Neuronal stem cell (in vitro differentiated cells): Measurements from ENCODE around the gene SUCLG2.

Experiments used
- DNase-seq: peaks from one replicate; pipeline ENCODE4 v3.0.0-alpha.2; 2013; ENCODE audit warnings: low spot score
- H2AFZ ChIP-seq: one replicate; pipeline ENCODE4 v1.6.1; 2013; ENCODE audit warnings: mild to moderate bottlenecking, low read length, inconsistent platforms
- H2AK5ac ChIP-seq: 2 replicates; pipeline ENCODE4 v1.6.1; 2013; ENCODE audit warnings: low read depth, mild to moderate bottlenecking, inconsistent platforms, low read length, moderate library complexity, mixed read lengths
- H2BK120ac ChIP-seq: 2 replicates; pipeline ENCODE4 v1.6.1; 2013; ENCODE audit warnings: low read depth, mild to moderate bottlenecking, inconsistent platforms, low read length, moderate library complexity, mixed read lengths
- H2BK12ac ChIP-seq: one replicate; pipeline ENCODE4 v1.6.1; 2013; ENCODE audit warnings: low read length, inconsistent platforms
- H2BK15ac ChIP-seq: 2 replicates; pipeline ENCODE4 v1.6.1; 2013; ENCODE audit warnings: mild to moderate bottlenecking, low read length, inconsistent platforms, mixed read lengths
- H2BK5ac ChIP-seq: one replicate; pipeline ENCODE4 v1.6.1; 2013; ENCODE audit warnings: inconsistent platforms, mild to moderate bottlenecking, low read length, moderate library complexity
- H3K14ac ChIP-seq: one replicate; pipeline ENCODE4 v1.6.1; 2013; ENCODE audit warnings: low read length, inconsistent platforms
- H3K18ac ChIP-seq: 2 replicates; pipeline ENCODE4 v1.6.1; 2013; ENCODE audit warnings: low read length, inconsistent platforms
- H3K23ac ChIP-seq: 2 replicates; pipeline ENCODE4 v1.6.1; 2013; ENCODE audit warnings: low read depth, mild to moderate bottlenecking, mixed read lengths, low read length, inconsistent platforms; ENCODE audit not compliant: poor library complexity
- H3K27ac ChIP-seq: replicated peaks from 3 replicates; pipeline ENCODE4 v1.5.1; 2013; ENCODE audit warnings: low read length, inconsistent platforms
- H3K27me3 ChIP-seq, 3 experiments: 2 replicates each; pipeline ENCODE4 v1.6.1; 2013; ENCODE audit warnings: low read length in 3 of 3, mild to moderate bottlenecking in 2 of 3, inconsistent platforms in 1 of 3, low read depth in 1 of 3, mixed read lengths in 1 of 3, moderate library complexity in 1 of 3; ENCODE audit not compliant: control insufficient read depth in 3 of 3, insufficient read depth in 3 of 3
- H3K36me3 ChIP-seq, 2 donors: replicated peaks in 1 of 2; 2 replicates each; pipeline ENCODE4 v1.6.1; 2013; ENCODE audit warnings: low read length in 2 of 2; ENCODE audit not compliant: control insufficient read depth in 2 of 2, insufficient read depth in 2 of 2
- H3K4ac ChIP-seq: 2 replicates; pipeline ENCODE4 v1.6.1; 2013; ENCODE audit warnings: inconsistent platforms, mild to moderate bottlenecking, low read length, moderate library complexity
- H3K4me1 ChIP-seq, 2 donors: 1 replicate in 1 of 2; 2 replicates in 1 of 2; pipeline ENCODE4 v1.6.1; 2013; ENCODE audit warnings: low read length in 2 of 2, low read depth in 1 of 2; ENCODE audit not compliant: control insufficient read depth in 2 of 2, insufficient read depth in 1 of 2
- H3K4me2 ChIP-seq: one replicate; pipeline ENCODE4 v1.6.1; 2013; ENCODE audit warnings: mild to moderate bottlenecking, low read length, inconsistent platforms; ENCODE audit not compliant: insufficient read depth, poor library complexity, severe bottlenecking
- H3K4me3 ChIP-seq, 2 donors: 2 replicates each; pipeline ENCODE4 v1.5.1; 2013; ENCODE audit warnings: low read length in 2 of 2, mild to moderate bottlenecking in 2 of 2, inconsistent platforms in 1 of 2, moderate library complexity in 1 of 2
- H3K79me1 ChIP-seq: one replicate; pipeline ENCODE4 v1.6.1; 2013; ENCODE audit warnings: low read depth, mild to moderate bottlenecking, inconsistent platforms, low read length, moderate library complexity
- H3K9ac ChIP-seq: one replicate; pipeline ENCODE4 v1.6.1; 2013; ENCODE audit warnings: mild to moderate bottlenecking, low read depth, low read length, inconsistent platforms; ENCODE audit not compliant: poor library complexity
- H3K9me3 ChIP-seq, 2 donors: replicated peaks in 1 of 2; 2 replicates each; pipeline versions ENCODE3 to v1.6.1; 2013; ENCODE audit warnings: low read length in 2 of 2, mild to moderate bottlenecking in 2 of 2, inconsistent platforms in 1 of 2, low read depth in 1 of 2, mixed read lengths in 1 of 2, moderate library complexity in 1 of 2; ENCODE audit not compliant: control insufficient read depth in 2 of 2, insufficient read depth in 1 of 2
- H4K8ac ChIP-seq: one replicate; pipeline ENCODE4 v1.6.1; 2013; ENCODE audit warnings: low read depth, mild to moderate bottlenecking, inconsistent platforms, low read length, moderate library complexity
- H4K91ac ChIP-seq: one replicate; pipeline ENCODE4 v1.6.1; 2013; ENCODE audit warnings: low read length, low read depth, mild to moderate bottlenecking, inconsistent platforms; ENCODE audit not compliant: poor library complexity
- WGBS, 2 donors: extraction: QIAGEN DNeasy Blood & Tissue Kit; methylation state at CpG; one replicate each; pipeline ENCODE4 v1.1.7; 2013; ENCODE audit warnings: missing lambda C conversion rate in 2 of 2, mixed read lengths in 1 of 2; ENCODE audit not compliant: insufficient read length in 2 of 2, insufficient replicate concordance in 1 of 2; ENCODE audit errors: extremely low coverage in 2 of 2; 5-methylcytosine and 5-hydroxymethylcytosine counted together

The SUCLG2 gene

DNA sequence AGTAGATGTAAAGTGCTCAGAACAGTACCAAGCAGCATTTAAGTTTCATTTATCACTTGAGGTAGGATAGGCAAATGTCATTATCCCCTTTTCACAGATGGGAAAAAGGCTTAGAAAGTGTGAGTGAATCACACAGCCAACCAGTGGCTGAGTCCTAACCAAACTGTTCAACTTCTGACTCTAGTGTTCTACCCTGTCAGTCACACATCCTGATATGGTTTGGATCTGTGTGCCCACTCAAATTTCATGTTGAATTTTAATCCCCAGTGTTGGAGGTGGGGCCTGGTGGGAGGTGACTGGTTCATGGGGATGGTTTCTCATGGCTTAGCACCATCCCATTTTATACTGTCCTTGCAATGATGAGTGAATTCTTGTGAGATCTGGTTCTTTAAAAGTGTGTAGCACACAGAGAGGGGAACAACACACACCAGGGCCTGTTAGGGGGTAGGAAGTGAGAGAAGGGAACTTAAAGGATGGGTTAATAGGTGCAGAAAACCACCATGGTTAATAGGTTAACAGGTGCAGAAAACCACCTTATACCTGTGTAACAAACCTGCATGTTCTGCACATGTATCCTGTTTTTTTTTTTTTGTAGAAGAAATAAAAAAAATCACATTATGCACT is 304.7 kb downstream of the SUCLG2 start:
- Histone ChIP-seq H3K9ac (no peak overlapping the region), H2BK12ac (no peak overlapping the region), H2BK15ac (no peak overlapping the region), H3K9me3 (no peaks in the 10 kb centered on the region), H2BK120ac (no peak overlapping the region), H3K14ac (no peak overlapping the region), H4K8ac (no peak overlapping the region), H3K4ac (no peak overlapping the region), H3K27ac (no peak overlapping the region), H4K91ac (no peak overlapping the region), H2BK5ac (no peak overlapping the region), H3K23ac (no peak overlapping the region), H3K18ac (no peak overlapping the region), H3K4me3 (no peak overlapping the region), H3K4me2 (no peak overlapping the region), H3K4me1 (no peaks in the 10 kb centered on the region), H2AK5ac (no peak overlapping the region), H3K27me3 (no peaks in the 10 kb centered on the region), H3K36me3 (no peaks in the 10 kb centered on the region), H2AFZ (no peak overlapping the region), H3K79me1 (no peaks in the 10 kb centered on the region)
- DNase-seq: no peak

GRCh38 chr3:67346081-67346480 is 308.3 kb downstream of the SUCLG2 start:
- Histone ChIP-seq H3K9ac (no peak overlapping the region), H3K14ac (no peak overlapping the region), H2AK5ac (no peak overlapping the region), H3K23ac (no peak overlapping the region), H3K36me3 (no peaks in the 10 kb centered on the region), H2BK120ac (no peak overlapping the region), H3K4me1 (no peaks in the 10 kb centered on the region), H2BK12ac (no peak overlapping the region), H3K18ac (no peak overlapping the region), H3K79me1 (no peaks in the 10 kb centered on the region), H3K4me3 (no peak overlapping the region), H4K91ac (no peak overlapping the region), H3K4ac (no peak overlapping the region), H3K27me3 (no peaks in the 10 kb centered on the region), H3K27ac (no peak overlapping the region), H3K9me3 (no peaks in the 10 kb centered on the region), H4K8ac (no peak overlapping the region), H2BK15ac (no peak overlapping the region), H2BK5ac (no peak overlapping the region), H2AFZ (no peak overlapping the region), H3K4me2 (no peak overlapping the region)
- DNase-seq: no peak

- no CpG with 5 or more reads among the region's 2 CpGs for WGBS, 2 donors
These were observed 318.6 kb downstream of the SUCLG2 start for GRCh38 chr3:67335813-67336212.

GRCh38 chr3:67334588-67334987 is 319.8 kb downstream of the SUCLG2 start:
- Histone ChIP-seq H3K4me3 (no peak overlapping the region), H4K91ac (no peak overlapping the region), H4K8ac (no peak overlapping the region), H3K9me3 (no peaks in the 10 kb centered on the region), H3K4me2 (no peak overlapping the region), H2BK120ac (no peak overlapping the region), H2BK5ac (no peak overlapping the region), H2AFZ (no peak overlapping the region), H3K27me3 (no peaks in the 10 kb centered on the region), H3K4ac (no peak overlapping the region), H3K18ac (no peak overlapping the region), H2BK12ac (no peak overlapping the region), H2BK15ac (no peak overlapping the region), H3K27ac (no peak overlapping the region), H3K79me1 (no peaks in the 10 kb centered on the region), H3K4me1 (no peaks in the 10 kb centered on the region), H2AK5ac (no peak overlapping the region), H3K36me3 (no peaks in the 10 kb centered on the region), H3K9ac (no peak overlapping the region), H3K23ac (no peak overlapping the region), H3K14ac (no peak overlapping the region)
- no peak for DNase-seq

More at GRCh38 chr3:67335813-67336212, 318.6 kb downstream of the SUCLG2 start:
- Histone ChIP-seq H3K9ac (no peak overlapping the region), H3K27ac (no peak overlapping the region), H4K91ac (no peak overlapping the region), H3K36me3 (no peaks in the 10 kb centered on the region), H3K4me1 (no peaks in the 10 kb centered on the region), H3K14ac (no peak overlapping the region), H3K4ac (no peak overlapping the region), H2BK120ac (no peak overlapping the region), H3K4me2 (no peak overlapping the region), H3K23ac (no peak overlapping the region), H3K18ac (no peak overlapping the region), H3K79me1 (no peaks in the 10 kb centered on the region), H2BK5ac (no peak overlapping the region), H4K8ac (no peak overlapping the region), H3K4me3 (no peak overlapping the region), H2AK5ac (no peak overlapping the region), H2BK15ac (no peak overlapping the region), H2AFZ (no peak overlapping the region), H3K27me3 (no peaks in the 10 kb centered on the region), H2BK12ac (no peak overlapping the region), H3K9me3 (no peaks in the 10 kb centered on the region)
- no peak for DNase-seq
